Muscle of arm (tissue), 12 donors: ENCODE results near the gene MTHFD1L. TPM values are rescaled to one million over a fixed set of nuclear protein-coding genes. Genes with fewer than 3 reads are reported as not detected.
"Not testable (repeated sequence)": the region's sequence is repeated elsewhere in the genome, so short reads cannot be mapped to it uniquely, and the experiment has no call there.

Source experiments
- DNase-seq: peaks from one replicate; pipeline ENCODE4 v3.0.0-alpha.2; 2013
- polyA plus RNA-seq, 12 donors: library from polyadenylated mRNA; unstranded; fragments of 120-200 nt; gene quantifications; one replicate each; pipeline ENCODE4 v1.2.1, GENCODE V29; 2013; ENCODE audit not compliant: insufficient read length in 12 of 12

Gene MTHFD1L
- polyA plus RNA-seq, 12 donors = 18.1 to 32.4 (median 28.2) TPM; not detected in 1

DNA sequence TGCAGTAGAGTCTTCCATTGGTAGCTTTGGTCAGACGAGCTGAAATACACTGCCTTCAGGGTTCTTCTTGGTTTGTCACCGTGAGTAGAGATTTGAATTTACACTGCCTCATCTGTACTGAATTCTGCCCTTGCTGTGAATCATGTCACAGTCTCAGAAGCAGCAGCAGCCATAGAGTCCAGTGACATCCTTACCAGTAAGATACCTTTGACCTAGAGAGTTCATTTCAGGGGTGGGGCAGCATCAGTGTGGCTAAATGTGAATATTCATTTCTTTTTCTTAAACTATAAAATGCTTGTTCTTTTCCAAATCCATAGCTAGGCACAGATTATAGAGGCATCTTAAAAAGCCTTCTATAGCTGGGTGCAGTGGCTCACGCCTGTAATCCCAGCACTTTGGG is 223.5 kb downstream of the MTHFD1L start:
- DNase-seq = no peak

GRCh38 chr6:151089978-151090377 is 224.5 kb downstream of the MTHFD1L start:
- DNase-seq = no peak

DNA sequence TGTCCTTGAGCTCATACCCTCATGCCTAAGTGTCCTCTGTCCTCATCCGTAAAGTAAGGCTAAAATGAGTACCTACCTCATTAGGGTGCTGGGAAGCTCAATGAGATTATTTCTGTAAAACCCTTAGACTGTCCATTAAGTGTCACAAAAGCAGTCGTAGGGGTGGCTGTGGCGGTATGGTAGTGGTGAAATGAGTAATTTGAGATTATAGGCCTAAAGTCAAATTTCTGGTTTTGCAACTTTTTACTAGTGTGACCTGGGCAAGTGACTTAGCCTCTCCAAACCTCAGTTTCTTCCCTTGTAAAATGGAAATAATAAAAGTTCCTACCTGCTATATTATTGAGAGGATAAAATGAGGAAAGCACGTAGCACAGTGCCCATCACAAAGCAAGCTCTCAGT is 226.1 kb downstream of the MTHFD1L start:
- DNase-seq = no peak

- DNase-seq = no peak
Measured at GRCh38 chr6:151092591-151092990, 227.1 kb downstream of the MTHFD1L start.

DNA sequence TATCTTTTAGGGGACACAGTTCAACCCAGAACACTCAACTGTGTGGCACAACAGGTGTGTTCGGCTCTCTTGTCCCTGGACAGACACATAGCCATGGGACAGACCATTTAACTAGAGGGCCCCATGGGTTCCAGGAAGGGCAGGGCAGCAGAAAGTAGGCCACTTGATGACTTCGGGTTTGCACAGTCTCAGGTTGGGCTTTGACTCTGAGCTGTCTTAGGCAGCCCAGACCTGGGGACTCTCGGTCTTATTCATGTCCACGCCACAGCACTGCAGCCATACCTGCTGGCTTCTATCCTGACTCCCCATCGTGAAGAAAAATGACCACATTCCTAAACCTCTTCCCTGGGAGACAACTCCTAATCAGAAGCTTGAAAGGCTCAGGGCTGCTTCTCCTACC is 228.2 kb downstream of the MTHFD1L start:
- no peak for DNase-seq

DNA sequence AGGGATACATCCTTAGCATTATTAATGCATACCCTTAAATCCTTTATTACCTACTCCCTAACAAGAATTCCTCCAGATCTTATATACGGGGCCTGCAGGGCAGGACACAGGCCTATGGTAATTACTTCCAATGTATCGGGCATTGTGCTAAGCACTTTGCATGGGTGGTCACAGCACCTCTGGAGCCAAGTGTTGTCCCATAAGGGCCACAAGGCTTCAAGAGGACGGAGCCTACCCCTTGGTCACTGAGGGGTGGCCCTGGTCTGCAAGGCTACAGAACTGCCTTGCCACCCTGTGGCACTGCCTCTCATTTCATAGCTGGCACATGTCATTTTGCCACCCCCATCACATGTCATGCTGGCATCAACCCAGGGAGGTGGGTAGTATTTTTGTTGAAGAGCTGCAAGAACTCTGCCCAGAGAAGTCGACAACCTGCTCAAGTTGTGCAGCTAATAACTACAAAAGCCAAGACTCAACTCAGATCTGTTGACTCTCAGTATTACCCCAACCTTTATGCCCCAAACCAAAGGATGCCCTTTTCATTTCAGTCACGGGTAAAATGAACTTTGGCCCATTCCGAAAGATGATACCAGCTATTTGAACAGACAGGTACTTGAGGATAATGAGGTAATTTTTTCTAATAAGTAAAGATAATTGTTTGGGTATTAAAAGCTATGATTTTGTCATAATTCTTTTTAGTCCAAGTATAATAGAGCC is 230.2 kb downstream of the MTHFD1L start:
- no peak for DNase-seq

DNA sequence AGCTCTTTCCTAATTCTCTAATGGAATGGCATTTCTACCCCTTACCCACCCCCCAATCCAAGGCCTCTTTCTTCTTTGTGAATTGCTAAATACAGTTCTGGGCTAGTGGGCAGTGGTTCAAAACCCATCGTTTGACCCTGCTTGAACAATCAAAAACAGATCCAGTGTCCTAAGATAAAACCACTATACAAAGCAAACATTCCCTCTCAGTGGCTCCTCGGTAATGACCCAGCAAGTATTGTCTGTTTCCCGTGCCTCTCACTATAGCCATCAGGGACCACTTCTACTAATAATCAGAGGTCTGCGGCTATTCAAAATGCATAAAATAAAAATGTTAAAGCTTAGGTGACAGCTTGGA is 230.7 kb downstream of the MTHFD1L start:
- no peak for DNase-seq

- DNase-seq = no peak
Measured at GRCh38 chr6:151096691-151097606, 231.4 kb downstream of the MTHFD1L start.

GRCh38 chr6:151098166-151098565 is 232.7 kb downstream of the MTHFD1L start:
- DNase-seq = no peak

DNA sequence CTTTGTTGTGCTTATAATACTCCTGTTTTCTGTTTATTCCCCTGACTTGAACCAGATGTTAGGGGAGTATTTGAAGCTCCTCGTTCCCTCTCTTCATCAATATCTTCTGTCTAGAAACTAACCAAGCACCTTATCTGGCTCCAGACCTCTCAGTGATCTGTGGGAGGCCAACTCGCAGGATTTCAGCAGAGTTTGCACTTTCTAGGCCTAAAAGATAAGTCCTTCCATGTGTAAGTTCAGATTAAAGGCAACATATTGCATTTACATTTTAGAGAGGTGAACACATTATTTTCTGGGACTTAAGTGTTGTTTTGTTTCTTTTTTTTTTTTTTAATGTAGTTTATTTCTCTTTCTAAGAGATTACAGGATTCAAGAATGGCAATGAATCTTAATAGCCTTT is 234.8 kb downstream of the MTHFD1L start:
- DNase-seq = no peak

GRCh38 chr6:151101161-151101815 is 235.8 kb downstream of the MTHFD1L start:
- DNase-seq = peak; percentile 46

DNA sequence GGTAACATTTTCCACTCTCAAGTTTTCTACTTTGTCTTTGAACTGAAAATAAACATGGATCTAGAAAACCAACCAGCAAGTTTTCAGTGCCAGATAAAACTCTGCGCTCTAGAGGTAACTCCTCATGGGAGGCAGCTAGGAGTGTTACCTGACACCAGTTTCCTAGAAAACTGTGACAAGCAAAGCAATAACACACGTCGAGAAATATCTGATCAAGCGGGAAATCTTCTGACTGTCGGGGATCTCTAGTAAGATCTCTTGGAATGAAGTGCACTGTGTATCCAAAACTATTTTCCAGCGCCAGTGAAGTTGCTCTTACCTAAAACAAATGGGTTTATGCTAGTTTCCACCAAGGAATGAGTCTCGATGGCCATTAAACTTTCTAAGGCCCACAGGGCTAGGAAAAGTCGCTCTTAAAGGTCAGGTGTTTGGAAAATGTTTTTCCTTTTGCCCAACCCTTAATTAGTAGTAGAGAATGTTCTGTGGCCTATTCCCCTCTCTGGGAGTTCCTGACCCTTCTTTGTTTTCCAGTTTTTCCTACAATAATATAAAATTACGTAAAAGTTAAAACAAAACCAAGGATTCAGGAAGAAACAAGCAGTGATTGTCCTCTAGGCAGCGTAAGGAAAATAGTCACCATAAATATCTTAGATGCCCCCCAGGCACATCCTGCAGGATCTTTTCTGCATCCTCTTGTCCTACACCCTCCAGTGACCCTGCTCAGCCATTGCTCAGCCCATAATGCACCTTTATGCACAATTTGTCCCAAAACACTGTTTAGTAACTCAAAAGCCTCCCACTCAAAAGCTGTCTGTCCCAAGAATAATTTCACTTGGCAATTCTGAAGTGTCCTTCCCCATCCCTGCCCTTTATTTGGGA is 236.6 kb downstream of the MTHFD1L start:
- DNase-seq = no peak

- peak; percentile 73 for DNase-seq
Measured at GRCh38 chr6:151103266-151103665, 237.8 kb downstream of the MTHFD1L start.

DNA sequence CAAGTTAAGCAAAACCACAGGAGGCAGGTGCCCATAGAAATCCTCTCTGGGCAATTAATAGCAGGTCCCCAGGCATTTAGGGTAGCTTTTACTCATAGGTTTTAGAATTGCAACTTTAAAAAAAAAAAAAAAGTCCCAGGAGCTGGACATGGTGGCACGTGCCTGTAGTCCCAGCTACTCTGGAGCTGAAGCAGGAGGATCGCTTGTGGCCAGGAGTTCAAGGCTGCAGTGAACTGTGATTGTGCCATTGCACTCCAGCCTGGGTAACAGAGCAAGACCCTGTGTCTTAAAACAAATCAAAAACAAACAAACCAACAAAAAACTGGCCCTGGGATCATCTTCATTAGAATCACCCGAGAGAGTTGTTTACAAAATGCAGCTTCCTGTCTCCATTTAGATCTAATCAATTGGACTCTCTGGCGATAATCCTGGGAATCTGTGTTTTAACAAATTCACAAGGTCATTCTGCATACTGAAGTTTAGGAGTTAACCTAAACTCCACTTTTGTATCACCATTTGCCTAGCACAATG is 242.5 kb downstream of the MTHFD1L start:
- no peak for DNase-seq

DNA sequence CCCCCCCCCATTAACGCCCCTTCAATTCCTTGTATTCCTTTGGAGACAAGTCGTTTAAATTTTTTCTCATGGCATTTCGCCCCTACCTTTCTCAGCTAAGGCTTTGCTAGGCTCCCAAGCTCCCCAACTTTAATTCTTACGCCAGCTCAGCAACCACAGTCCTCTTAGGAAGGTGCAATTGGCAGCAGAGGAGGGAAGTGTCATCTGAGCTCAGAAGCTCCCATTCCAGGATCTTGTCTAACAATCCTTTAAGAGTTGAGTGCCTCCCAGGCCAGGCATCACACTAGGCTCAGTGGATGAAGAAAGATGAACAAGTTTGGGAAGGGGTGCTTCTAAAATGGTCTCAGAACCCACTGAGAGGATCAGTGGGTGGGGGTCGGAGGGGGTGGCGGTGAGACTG is 243.0 kb downstream of the MTHFD1L start:
- no peak for DNase-seq

GRCh38 chr6:151109361-151109760 is 243.9 kb downstream of the MTHFD1L start:
- DNase-seq = no peak

DNA sequence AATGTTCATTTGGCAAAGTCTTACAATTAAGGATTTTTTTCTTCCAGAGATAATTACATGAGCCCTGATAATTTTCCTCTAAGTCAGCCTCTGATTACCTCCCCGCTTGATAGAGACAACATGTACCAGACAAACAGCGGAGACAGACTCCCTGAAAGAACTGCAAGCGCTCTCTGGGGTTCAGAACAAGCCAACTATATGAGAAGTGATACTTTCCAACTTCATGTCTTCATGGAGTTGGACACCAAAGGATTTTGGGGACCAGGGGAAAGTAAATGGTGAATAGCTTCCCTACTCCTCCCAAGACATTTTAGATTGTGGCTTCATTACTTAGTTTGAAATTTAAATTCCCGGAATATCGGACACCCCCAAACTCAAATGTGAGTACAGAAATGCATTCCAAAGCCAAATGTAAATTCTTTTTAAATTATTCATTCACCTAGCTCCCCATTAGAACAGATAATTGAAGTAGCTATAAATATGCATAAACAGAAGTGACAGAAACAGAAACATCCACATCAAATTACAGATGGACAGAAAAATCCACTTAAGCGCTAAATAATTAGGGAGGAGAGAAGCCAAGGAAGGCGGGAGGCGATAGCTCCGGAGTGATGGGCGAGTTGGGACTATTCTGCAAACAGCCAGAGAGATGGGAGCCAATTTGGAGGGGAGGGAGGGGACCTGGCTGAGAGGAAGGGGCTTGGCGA is 244.5 kb downstream of the MTHFD1L start:
- DNase-seq = peak; percentile 42

- peak; percentile 31 for DNase-seq
Measured at GRCh38 chr6:151110576-151110905, 245.0 kb downstream of the MTHFD1L start.

GRCh38 chr6:151111670-151112069 is 246.2 kb downstream of the MTHFD1L start:
- no peak for DNase-seq

DNA sequence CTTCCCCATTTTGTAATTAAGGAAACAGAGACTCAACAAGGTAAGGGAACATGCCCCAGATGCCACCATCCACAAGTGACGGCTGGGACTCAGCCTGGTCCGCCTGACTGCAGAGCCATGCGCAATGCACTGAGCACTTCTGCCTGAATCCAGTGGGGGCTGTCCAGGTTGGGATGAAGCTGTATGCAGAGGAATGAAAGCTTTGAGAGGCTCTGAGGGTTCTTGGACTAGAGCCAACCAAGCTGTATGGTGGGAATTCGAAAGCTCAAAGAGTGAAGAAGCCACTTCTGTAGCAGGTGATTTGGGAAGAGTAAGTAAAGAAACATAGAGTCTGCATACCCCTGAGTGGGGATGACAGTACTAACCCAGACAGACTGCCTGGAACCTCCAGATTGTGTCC is 246.6 kb downstream of the MTHFD1L start:
- no peak for DNase-seq

- DNase-seq = not testable (repeated sequence)
Measured at GRCh38 chr6:151112884-151113283, 247.4 kb downstream of the MTHFD1L start.
